Osteoblast (primary cell): ENCODE results near the gene CACHD1. TPM values are rescaled to one million over a fixed set of nuclear protein-coding genes. Genes with fewer than 3 reads are reported as not detected.
"Not testable (repeated sequence)": the region's sequence is repeated elsewhere in the genome, so short reads cannot be mapped to it uniquely, and the experiment has no call there.

Experiments used
- DNase-seq: peaks from one replicate; pipeline ENCODE4 v3.0.0; 2011; ENCODE audit warnings: low spot score, mixed read lengths; ENCODE audit not compliant: insufficient read length; ENCODE audit errors: missing footprints
- H2AFZ ChIP-seq: 2 replicates; pipeline ENCODE4 v1.6.0; 2011; ENCODE audit warnings: mild to moderate bottlenecking, low read length
- H3K27ac ChIP-seq: 2 replicates; pipeline ENCODE4 v1.5.1; 2011; ENCODE audit warnings: mild to moderate bottlenecking, low read depth, low read length, moderate library complexity
- H3K27me3 ChIP-seq: 2 replicates; pipeline ENCODE4 v1.6.0; 2012; ENCODE audit warnings: mild to moderate bottlenecking, control low read depth, inconsistent platforms, low read length, moderate library complexity; ENCODE audit not compliant: insufficient read depth
- H3K36me3 ChIP-seq: 2 replicates; pipeline ENCODE4 v1.5.1; 2011; ENCODE audit warnings: mild to moderate bottlenecking, low read length, control low read depth, moderate library complexity; ENCODE audit not compliant: insufficient read depth
- H3K4me1 ChIP-seq: 2 replicates; pipeline ENCODE4 v1.5.1; 2011; ENCODE audit warnings: mild to moderate bottlenecking, low read length, control low read depth, moderate library complexity; ENCODE audit not compliant: insufficient read depth
- H3K4me2 ChIP-seq: 2 replicates; pipeline ENCODE4 v1.6.0; 2011; ENCODE audit warnings: mild to moderate bottlenecking, low read length; ENCODE audit not compliant: insufficient read depth
- H3K4me3 ChIP-seq: fragments of 200-600 bp; sonication (generic); 3 replicates; pipeline ENCODE4 v1.5.1; 2012; ENCODE audit warnings: mild to moderate bottlenecking, low read length, inconsistent platforms; ENCODE audit not compliant: insufficient read depth
- H3K79me2 ChIP-seq: 2 replicates; pipeline ENCODE4 v1.6.0; 2012; ENCODE audit warnings: mild to moderate bottlenecking, low read length, control low read depth, inconsistent platforms; ENCODE audit not compliant: insufficient read depth
- H3K9me3 ChIP-seq: 2 replicates; pipeline ENCODE4 v1.5.1; 2011; ENCODE audit warnings: low read depth, low read length, control low read depth
- H4K20me1 ChIP-seq: 2 replicates; pipeline ENCODE4 v1.6.0; 2012; ENCODE audit warnings: mild to moderate bottlenecking, low read length, control low read depth; ENCODE audit not compliant: insufficient read depth
- CTCF ChIP-seq: IDR thresholded peaks from 2 replicates; pipeline ENCODE4 v1.5.1; 2011; ENCODE audit warnings: mild to moderate bottlenecking, low read depth, low read length, moderate library complexity; ENCODE audit errors: extremely low read depth
- small RNA-seq: library from RNA; depleted of rRNA; stranded (forward); fragments of <200 nt; gene quantifications from one replicate; pipeline ENCODE3, GENCODE V24; 2012
- total RNA-seq: library from RNA; depleted of rRNA; stranded (reverse); fragments of >200 nt; gene quantifications from 2 replicates; pipeline ENCODE4 v1.2.3, GENCODE V29; 2012

Gene CACHD1
- total RNA-seq, 1 donor: 5.1 TPM

- Histone ChIP-seq H4K20me1 (no peaks in the 10 kb centered on the region), H3K27me3 (no peaks in the 10 kb centered on the region), H3K4me2 (no peak overlapping the region), H3K79me2 (no peaks in the 10 kb centered on the region), H3K9me3 (no peaks in the 10 kb centered on the region), H3K4me3 (no peak overlapping the region), H3K27ac (peak overlapping the region; percentile 2), H3K36me3 (no peaks in the 10 kb centered on the region), H2AFZ (no peak overlapping the region), H3K4me1 (peaks cover 14% of the 10 kb centered on the region)
- no peak for TF ChIP-seq CTCF
- no peak for DNase-seq
Measured at GRCh38 chr1:64734287-64734652, 264.3 kb downstream of the CACHD1 start.

GRCh38 chr1:64740687-64741086 lies 270.8 kb downstream of the CACHD1 start:
- DNase-seq, H3K9me3 ChIP-seq, H3K36me3 ChIP-seq, H3K27ac ChIP-seq, H3K27me3 ChIP-seq, H3K4me2 ChIP-seq, H2AFZ ChIP-seq, H3K4me1 ChIP-seq, H4K20me1 ChIP-seq, H3K79me2 ChIP-seq, H3K4me3 ChIP-seq: not testable (repeated sequence)

Small RNAs within 50 kb of the gene (small RNA-seq; reads per million reads assigned to genes)
- not detected for gene MIR4794
